ENCODE data around the gene CFAP45.

CFAP45 gene

GRCh38 chr1:159827102-159827490, 72.9 kb downstream of the CFAP45 start:
- DNase-seq (ENCODE audit: low read depth in 2 of 2): no peak

GRCh38 chr1:159826441-159827101, 73.4 kb downstream of the CFAP45 start, which contains the start of gene SLAMF8:
Gene SLAMF8 (plus strand): TSS chr1:159826873. CDS start chr1:159826899, 26 bp downstream.
- peak; percentile 54 to 58 for DNase-seq (ENCODE audit: low read depth in 2 of 2)

- no peak for DNase-seq (ENCODE audit: low read depth in 2 of 2)
These were observed 74.4 kb downstream of the CFAP45 start for GRCh38 chr1:159825564-159825963.

GRCh38 chr1:159823406-159823805, 76.6 kb downstream of the CFAP45 start:
- DNase-seq (ENCODE audit: low read depth in 2 of 2): no peak

Measured in stimulated activated CD8-positive, alpha-beta memory T cell treated with anti-CD3 and anti-CD28 coated beads, Interleukin-15, amount 100 ng/mL, for 48 hours (primary cell).